Testis (tissue), 3 donors: ENCODE data around the gene MSRB1. TPM values are rescaled to one million over a fixed set of nuclear protein-coding genes. Genes with fewer than 3 reads are reported as not detected.

Experiments
- DNase-seq: peaks from one replicate; pipeline ENCODE4 v3.0.0-alpha.2; 2019
- H3K27ac ChIP-seq, 2 donors: fragments of 200-600 bp; sonication (generic); one replicate each; pipeline ENCODE4 v1.5.1; 2019
- H3K27me3 ChIP-seq: fragments of 200-600 bp; sonication (generic); one replicate; pipeline ENCODE4 v1.5.1; 2019
- H3K36me3 ChIP-seq: fragments of 200-600 bp; sonication (generic); one replicate; pipeline ENCODE4 v1.5.1; 2017; ENCODE audit warnings: low read depth; ENCODE audit errors: missing control alignments
- H3K4me1 ChIP-seq: fragments of 200-600 bp; sonication (generic); one replicate; pipeline ENCODE4 v1.5.1; 2019
- H3K4me3 ChIP-seq, 2 donors: fragments of 200-600 bp; sonication (generic); one replicate each; pipeline ENCODE4 v1.5.1; 2017 to 2019
- H3K9me3 ChIP-seq: fragments of 200-600 bp; sonication (generic); one replicate; pipeline ENCODE4 v1.5.1; 2017
- CTCF ChIP-seq, 3 experiments: fragments of 450-650 bp in 2 of 3; fragments of 200-600 bp in 1 of 3; sonication (generic) in 1 of 3; IDR thresholded peaks; one replicate each; pipeline ENCODE4 v1.5.1; 2016 to 2019; ENCODE audit warnings: antibody characterized with exemption in 3 of 3, mild to moderate bottlenecking in 2 of 3, moderate library complexity in 1 of 3
- POLR2A ChIP-seq: fragments of 450-650 bp; IDR thresholded peaks from one replicate; pipeline ENCODE4 v1.6.1; 2017; ENCODE audit warnings: antibody characterized with exemption, mild to moderate bottlenecking, moderate library complexity
- WGBS, 2 donors: methylation state at CpG; one replicate each; pipeline ENCODE4 v1.1.5; 2018; 5-methylcytosine and 5-hydroxymethylcytosine counted together
- intact Hi-C: fragments of 100-400 bp; cut with DNase I; formaldehyde crosslinking; loops from one replicate; pipeline ENCODE4 v1.15.1; 2023; ENCODE audit warnings: low total_unique reads
- polyA plus RNA-seq: library from polyadenylated mRNA; stranded (reverse); fragments of 350-450 nt; fragmentation: Illumina TruSeq; extraction: RNeasy Lipid Tissue Mini Kit (QIAGEN cat#74804); gene quantifications from one replicate; pipeline ENCODE4 v1.2.3, GENCODE V29; 2014; ENCODE audit warnings: low read depth, low replicate concordance; ENCODE audit not compliant: insufficient read depth
- total RNA-seq, 2 donors: library from RNA; depleted of rRNA; stranded (reverse); fragments of >200 nt; gene quantifications; one replicate each; pipeline ENCODE4 v1.2.3, GENCODE V29; 2016

Gene MSRB1
- total and polyA plus RNA-seq, 3 donors from 2014 or later = 17.5 to 35.2 (median 19.8) TPM

- WGBS, 2 donors = 96 to 97% methylated on average over 7 to 22 of the region's 22 CpGs
- Histone ChIP-seq H3K27ac (no peak overlapping the region), H3K27me3 (no peaks in the 10 kb centered on the region), H3K9me3 (no peaks in the 10 kb centered on the region), H3K4me1 (no peaks in the 10 kb centered on the region), H3K36me3 (no peaks in the 10 kb centered on the region), H3K4me3 (no peak overlapping the region)
- DNase-seq = no peak
- TF ChIP-seq POLR2A = no peak
- TF ChIP-seq CTCF (IDR thresholded peaks at IDR 0.05) = no peak
- intact Hi-C loops = no loop called here
These were observed 10.7 kb upstream of the MSRB1 start for GRCh38 chr16:1953734-1954133.

DNA sequence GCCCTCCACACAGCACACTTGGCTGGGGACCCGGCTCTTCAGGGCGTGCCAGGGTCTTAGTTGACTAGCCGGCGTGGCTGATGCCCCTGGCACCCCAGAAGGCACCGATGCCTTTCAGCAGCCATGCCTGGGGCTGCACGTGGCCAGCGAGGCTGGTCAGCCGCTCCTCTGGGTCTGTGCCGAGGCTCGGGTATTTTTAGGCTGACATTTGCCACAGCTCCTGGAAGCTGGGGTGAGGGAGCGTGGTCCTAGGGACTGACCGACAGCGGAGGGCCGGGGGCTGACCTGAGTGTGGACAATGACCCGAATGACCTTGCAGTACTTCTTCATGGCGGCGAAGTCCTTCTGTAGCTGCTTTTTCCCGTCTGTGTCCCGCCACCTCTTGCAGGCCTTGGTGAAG lies 7.6 kb upstream of the MSRB1 start:
- TF ChIP-seq POLR2A = no peak
- no peak for TF ChIP-seq CTCF (IDR thresholded peaks at IDR 0.05)
- intact Hi-C loops = no loop called here
- no peak overlapping the region for H3K4me3 ChIP-seq
- H3K36me3 ChIP-seq = no peaks in the 10 kb centered on the region
- WGBS, 2 donors = 80 to 86% methylated on average over 2 to 19 of the region's 19 CpGs
- no peaks in the 10 kb centered on the region for H3K4me1 ChIP-seq
- H3K27me3 ChIP-seq = no peaks in the 10 kb centered on the region
- no peak overlapping the region for H3K27ac ChIP-seq
- H3K9me3 ChIP-seq = no peaks in the 10 kb centered on the region
- DNase-seq = no peak

- intact Hi-C loops = no loop called here
- WGBS, 2 donors = 69 to 73% methylated on average over 7 of the region's 7 CpGs
- Histone ChIP-seq H3K36me3 (no peaks in the 10 kb centered on the region), H3K4me1 (no peaks in the 10 kb centered on the region), H3K9me3 (no peaks in the 10 kb centered on the region), H3K27ac (no peak overlapping the region), H3K27me3 (no peaks in the 10 kb centered on the region), H3K4me3 (no peak overlapping the region)
- DNase-seq = no peak
- no peak for TF ChIP-seq POLR2A
- TF ChIP-seq CTCF (IDR thresholded peaks at IDR 0.05) = no peak
These were observed 7.0 kb upstream of the MSRB1 start for GRCh38 chr16:1950047-1950446.

GRCh38 chr16:1949507-1949906 lies 6.5 kb upstream of the MSRB1 start:
- TF ChIP-seq CTCF (IDR thresholded peaks at IDR 0.05) (no peak), POLR2A (no peak)
- H3K27ac ChIP-seq = no peak overlapping the region
- no peaks in the 10 kb centered on the region for H3K9me3 ChIP-seq
- H3K36me3 ChIP-seq = no peaks in the 10 kb centered on the region
- no peaks in the 10 kb centered on the region for H3K27me3 ChIP-seq
- H3K4me1 ChIP-seq = no peaks in the 10 kb centered on the region
- WGBS, 2 donors = 91 to 94% methylated on average over 11 of the region's 11 CpGs
- DNase-seq = no peak
- intact Hi-C loops = no loop called here
- no peak overlapping the region for H3K4me3 ChIP-seq

GRCh38 chr16:1947369-1947670 lies 4.3 kb upstream of the MSRB1 start:
- Histone ChIP-seq H3K36me3 (no peaks in the 10 kb centered on the region), H3K4me3 (no peak overlapping the region), H3K9me3 (no peaks in the 10 kb centered on the region), H3K4me1 (peaks cover 8% of the 10 kb centered on the region), H3K27me3 (no peaks in the 10 kb centered on the region), H3K27ac (no peak overlapping the region)
- intact Hi-C loops = no loop called here
- DNase-seq = no peak
- TF ChIP-seq CTCF (IDR thresholded peaks at IDR 0.05) = no peak
- no peak for TF ChIP-seq POLR2A
- WGBS, 2 donors = 85 to 86% methylated on average over 9 of the region's 9 CpGs
